Measurements from ENCODE around the gene ZNF764.

DNA sequence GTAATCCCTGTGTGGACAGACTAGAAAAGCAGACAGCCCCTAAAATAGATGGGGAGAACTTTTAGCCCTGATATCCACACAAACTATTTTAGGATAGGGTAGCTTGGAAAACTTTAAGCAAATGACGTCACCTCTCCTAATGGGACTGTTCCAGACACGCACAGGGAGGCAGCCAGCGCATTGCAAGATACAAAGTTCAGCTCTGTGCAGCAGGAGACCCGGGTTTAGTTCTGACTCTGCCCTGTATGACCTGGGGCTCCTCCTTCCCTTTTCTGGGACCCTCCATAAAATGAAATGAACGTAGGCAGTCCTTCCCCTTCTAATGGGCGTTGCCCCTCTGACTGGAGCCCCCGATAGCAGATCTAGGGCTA lies 45.8 kb upstream of the ZNF764 start:
- TF ChIP-seq, protein P1, sequence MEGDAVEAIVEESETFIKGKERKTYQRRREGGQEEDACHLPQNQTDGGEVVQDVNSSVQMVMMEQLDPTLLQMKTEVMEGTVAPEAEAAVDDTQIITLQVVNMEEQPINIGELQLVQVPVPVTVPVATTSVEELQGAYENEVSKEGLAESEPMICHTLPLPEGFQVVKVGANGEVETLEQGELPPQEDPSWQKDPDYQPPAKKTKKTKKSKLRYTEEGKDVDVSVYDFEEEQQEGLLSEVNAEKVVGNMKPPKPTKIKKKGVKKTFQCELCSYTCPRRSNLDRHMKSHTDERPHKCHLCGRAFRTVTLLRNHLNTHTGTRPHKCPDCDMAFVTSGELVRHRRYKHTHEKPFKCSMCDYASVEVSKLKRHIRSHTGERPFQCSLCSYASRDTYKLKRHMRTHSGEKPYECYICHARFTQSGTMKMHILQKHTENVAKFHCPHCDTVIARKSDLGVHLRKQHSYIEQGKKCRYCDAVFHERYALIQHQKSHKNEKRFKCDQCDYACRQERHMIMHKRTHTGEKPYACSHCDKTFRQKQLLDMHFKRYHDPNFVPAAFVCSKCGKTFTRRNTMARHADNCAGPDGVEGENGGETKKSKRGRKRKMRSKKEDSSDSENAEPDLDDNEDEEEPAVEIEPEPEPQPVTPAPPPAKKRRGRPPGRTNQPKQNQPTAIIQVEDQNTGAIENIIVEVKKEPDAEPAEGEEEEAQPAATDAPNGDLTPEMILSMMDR (IDR thresholded peaks at IDR 0.05) = no peak
- TF ChIP-seq POLR2A (IDR thresholded peaks at IDR 0.05) (no peak), EP300 (IDR thresholded peaks at IDR 0.05) (no peak)
